Choroid plexus epithelial cell (primary cell): Measurements from ENCODE around the gene TAF1B.

Experiments
- DNase-seq: peaks from one replicate; pipeline ENCODE4 v3.0.0-alpha.2; 2010; ENCODE audit warnings: low read depth
- H3K4me3 ChIP-seq: 2 replicates; pipeline ENCODE4 v1.5.1; 2011; ENCODE audit warnings: low read depth, mild to moderate bottlenecking, control low read depth, low read length, moderate library complexity
- TF ChIP-seq, protein P1 (sequence below): conservative IDR thresholded peaks from 2 replicates; pipeline ENCODE4 v1.5.1; 2011; ENCODE audit warnings: low read depth, mild to moderate bottlenecking, control low read depth, inconsistent platforms, low read length, moderate library complexity

Gene TAF1B

DNA sequence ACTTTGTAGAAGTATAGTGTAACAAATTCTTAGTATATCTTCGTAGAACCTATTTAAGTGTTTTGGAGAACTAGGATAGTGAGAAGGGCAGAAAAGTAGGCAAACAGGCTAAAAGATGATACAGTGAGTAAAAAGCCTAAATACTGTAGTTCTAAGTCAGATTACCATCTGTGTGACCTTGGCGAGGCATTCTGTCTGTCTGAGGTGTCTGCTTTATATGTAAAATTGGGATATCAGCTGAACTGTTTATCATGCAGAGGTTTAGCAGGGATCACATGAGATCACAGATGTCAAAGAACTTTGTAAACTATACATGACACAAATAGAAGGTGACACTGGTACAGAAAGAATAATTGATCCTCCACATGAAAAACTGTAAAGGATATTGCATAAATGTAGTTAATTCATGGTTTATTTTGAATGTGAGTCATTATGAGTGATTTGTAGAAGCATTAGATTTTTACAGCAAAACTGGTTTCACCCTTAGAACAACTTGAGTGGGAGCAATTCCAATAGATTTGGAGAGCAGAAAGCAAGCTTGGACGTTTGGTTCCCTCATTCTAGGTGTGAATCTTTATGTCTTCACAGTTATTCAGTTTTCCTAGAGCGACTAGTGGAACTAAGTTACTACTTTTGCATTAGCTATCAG lies 41.9 kb downstream of the TAF1B start:
- peak; percentile 40 for DNase-seq
- TF ChIP-seq, protein P1, sequence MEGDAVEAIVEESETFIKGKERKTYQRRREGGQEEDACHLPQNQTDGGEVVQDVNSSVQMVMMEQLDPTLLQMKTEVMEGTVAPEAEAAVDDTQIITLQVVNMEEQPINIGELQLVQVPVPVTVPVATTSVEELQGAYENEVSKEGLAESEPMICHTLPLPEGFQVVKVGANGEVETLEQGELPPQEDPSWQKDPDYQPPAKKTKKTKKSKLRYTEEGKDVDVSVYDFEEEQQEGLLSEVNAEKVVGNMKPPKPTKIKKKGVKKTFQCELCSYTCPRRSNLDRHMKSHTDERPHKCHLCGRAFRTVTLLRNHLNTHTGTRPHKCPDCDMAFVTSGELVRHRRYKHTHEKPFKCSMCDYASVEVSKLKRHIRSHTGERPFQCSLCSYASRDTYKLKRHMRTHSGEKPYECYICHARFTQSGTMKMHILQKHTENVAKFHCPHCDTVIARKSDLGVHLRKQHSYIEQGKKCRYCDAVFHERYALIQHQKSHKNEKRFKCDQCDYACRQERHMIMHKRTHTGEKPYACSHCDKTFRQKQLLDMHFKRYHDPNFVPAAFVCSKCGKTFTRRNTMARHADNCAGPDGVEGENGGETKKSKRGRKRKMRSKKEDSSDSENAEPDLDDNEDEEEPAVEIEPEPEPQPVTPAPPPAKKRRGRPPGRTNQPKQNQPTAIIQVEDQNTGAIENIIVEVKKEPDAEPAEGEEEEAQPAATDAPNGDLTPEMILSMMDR = no peak
- no peak overlapping the region for H3K4me3 ChIP-seq

DNA sequence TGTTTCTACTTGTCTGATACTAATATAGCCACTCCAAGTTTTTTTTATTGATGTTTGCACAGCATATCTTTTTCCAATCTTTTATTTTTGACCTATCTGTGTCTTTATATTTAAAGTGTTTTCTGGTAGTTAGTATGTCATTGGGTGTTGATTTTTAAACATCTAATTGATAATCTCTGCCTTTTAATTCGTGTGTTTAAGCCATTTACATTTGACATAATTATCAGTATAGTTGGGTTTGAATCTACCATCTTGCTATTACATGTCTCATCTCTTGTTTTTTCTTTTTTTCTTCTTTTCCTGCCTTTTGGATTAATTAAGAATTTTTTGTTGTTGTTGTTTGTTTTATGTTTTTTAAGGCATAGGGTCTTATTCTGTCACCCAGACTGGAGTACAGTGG lies 44.2 kb downstream of the TAF1B start:
- TF ChIP-seq, protein P1 = no peak
- DNase-seq = no peak
- H3K4me3 ChIP-seq = no peak overlapping the region

DNA sequence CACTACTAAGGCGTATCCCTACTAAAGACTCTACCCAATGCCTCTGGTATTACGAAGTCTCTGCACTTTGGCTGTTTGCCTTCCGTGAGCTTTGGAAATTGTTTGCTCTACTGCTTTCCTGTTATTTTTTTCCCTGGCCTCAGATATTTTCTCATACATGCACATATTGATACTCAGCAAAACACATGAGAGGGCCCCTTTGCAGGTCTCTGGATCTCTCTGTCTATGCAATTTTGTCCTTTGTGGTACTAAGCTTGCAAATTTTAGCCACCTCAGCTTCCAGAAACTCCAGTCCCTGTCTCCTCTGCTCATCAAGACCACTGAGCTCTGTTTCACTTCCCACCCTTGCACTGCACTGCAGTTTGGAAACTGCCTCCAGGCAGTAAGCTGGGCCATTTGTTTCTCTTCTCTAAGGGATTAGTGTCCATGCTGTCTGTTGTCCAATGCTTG lies 46.6 kb downstream of the TAF1B start:
- TF ChIP-seq, protein P1 = no peak
- DNase-seq = peak; percentile 40
- H3K4me3 ChIP-seq = no peak overlapping the region

DNA sequence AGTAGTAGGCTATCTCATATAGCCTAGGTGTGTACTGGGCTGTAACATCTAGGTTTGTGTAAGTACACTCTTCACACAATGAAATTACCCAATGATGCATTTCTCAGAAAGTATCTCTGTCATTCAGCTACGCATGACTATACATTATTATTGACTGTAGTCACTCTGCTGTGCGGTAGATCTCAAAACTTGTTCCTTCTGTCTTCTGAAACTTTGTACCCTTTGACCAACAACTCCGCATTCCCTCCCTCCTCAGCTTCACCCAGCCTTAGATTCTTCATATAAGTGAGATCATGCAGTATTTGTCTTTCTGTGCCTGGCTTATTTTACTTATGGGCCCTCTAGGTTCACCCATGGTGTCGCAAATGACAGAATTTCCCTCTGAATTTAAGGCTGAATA lies 49.0 kb downstream of the TAF1B start:
- no peak overlapping the region for H3K4me3 ChIP-seq
- TF ChIP-seq, protein P1 = no peak
- no peak for DNase-seq

DNA sequence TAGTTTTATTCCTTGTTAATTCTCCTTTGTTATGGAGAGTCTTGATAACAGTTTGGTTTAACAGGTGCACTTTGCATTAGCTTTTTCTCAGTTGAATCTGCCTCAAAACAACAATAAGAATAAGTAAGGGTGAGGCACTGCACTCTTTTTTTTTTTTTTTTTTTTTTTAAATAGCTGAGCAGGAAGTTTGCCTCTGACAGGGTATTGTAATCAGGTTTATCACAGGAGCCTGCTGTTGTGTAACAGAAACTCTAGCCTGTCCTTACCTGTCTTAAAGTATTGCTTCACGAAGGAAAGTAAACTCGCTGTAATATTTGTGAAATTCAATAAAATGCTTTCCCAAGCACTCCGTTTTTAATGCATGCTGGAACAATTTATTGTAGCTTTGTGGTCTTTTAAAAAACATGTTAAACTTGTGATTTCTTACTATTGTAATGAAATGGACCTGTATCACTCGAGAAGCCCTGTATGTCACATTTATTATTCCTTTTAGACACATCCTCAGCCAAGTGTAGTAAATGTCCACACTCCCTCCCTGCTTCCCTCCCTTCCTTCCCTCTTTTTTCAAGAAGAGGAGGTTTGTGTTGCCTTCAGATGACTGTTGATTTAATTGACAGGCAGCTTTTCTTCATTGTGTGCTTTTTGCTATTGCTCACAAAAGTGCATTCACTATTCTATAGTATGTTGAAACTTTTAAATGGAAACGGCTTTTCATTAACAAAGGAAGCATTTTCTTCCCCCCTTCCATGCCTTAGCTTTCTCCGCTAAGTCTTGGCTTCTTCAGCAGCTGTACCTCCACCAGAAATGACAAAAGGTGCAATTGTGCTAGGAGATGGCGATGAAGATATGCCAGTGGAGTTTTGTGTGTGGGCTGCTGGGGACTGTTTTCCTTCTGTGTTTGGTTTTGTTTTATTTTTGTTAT lies 52.7 kb downstream of the TAF1B start:
- TF ChIP-seq, protein P1 = no peak
- H3K4me3 ChIP-seq = no peak overlapping the region
- DNase-seq = no peak

DNA sequence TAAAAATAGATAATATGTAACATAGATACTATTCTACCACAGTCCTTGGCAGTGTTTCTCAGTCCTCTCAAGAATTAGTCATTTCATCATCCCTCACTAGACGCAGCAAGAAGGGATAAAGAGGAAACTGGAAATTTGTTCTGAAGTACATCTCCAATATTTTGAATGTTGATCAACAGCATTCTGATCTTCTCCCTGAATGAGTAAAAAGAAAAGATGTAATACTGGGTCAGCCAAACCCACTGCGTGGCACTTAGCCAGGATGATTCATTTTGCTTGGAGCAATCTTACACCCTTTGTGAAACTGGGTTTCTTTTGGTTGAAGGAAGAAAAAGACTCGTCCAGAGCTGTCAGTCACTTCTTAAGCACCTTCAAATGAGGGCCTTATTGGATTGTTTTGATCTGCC lies 54.1 kb downstream of the TAF1B start:
- DNase-seq = peak; percentile 97
- TF ChIP-seq, protein P1 = no peak
- no peak overlapping the region for H3K4me3 ChIP-seq

DNA sequence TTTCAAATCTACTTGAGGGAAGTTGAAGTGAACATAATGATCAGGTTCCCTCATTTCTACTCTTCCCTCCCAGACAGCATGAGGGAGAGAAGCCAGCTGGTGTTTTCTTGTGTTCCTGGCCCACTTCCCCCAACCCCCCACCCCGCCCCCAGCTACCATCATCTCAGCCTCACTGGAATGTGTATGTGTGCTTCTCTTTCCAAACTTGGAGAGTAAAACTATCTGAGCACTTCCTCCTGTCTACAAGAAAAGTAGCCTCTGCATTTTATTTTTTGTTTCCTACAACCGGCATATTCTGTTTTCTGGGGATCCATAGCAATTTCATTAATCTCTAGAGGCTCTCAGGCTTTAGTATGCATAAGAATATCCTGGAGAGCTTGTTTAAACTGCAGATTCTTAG lies 54.6 kb downstream of the TAF1B start:
- H3K4me3 ChIP-seq = no peak overlapping the region
- TF ChIP-seq, protein P1 = no peak
- DNase-seq = peak; percentile 63
